Measurements from ENCODE around the gene ERFE.

ERFE gene

GRCh38 chr2:238128534-238129001, 30.2 kb upstream of the ERFE start:
- no peak overlapping the region for H3K27ac ChIP-seq
- TF ChIP-seq CTCF (IDR thresholded peaks at IDR 0.05) = no peak
- H3K9me3 ChIP-seq = no peaks in the 10 kb centered on the region
- no peaks in the 10 kb centered on the region for H3K4me1 ChIP-seq (ENCODE audit: control insufficient read depth in 1 of 2, insufficient read depth in 1 of 2, low read depth in 1 of 2, low read length in 1 of 2)
- H3K4me3 ChIP-seq (ENCODE audit: low read depth in 1 of 2, low read length in 1 of 2) = no peak overlapping the region
- no peaks in the 10 kb centered on the region for H3K36me3 ChIP-seq
- peaks cover 12% of the 10 kb centered on the region for H3K27me3 ChIP-seq

- TF ChIP-seq CTCF (IDR thresholded peaks at IDR 0.05) = no peak
- no peak overlapping the region for H3K4me3 ChIP-seq (ENCODE audit: low read depth in 1 of 2, low read length in 1 of 2)
- H3K4me1 ChIP-seq (ENCODE audit: control insufficient read depth in 1 of 2, insufficient read depth in 1 of 2, low read depth in 1 of 2, low read length in 1 of 2) = no peaks in the 10 kb centered on the region
- H3K36me3 ChIP-seq = no peaks in the 10 kb centered on the region
- no peaks in the 10 kb centered on the region for H3K9me3 ChIP-seq
- H3K27me3 ChIP-seq = peaks cover 12% of the 10 kb centered on the region
- no peak overlapping the region for H3K27ac ChIP-seq
Measured at GRCh38 chr2:238129166-238130010, 29.4 kb upstream of the ERFE start.

GRCh38 chr2:238130111-238130695, 28.6 kb upstream of the ERFE start:
- Histone ChIP-seq H3K4me1 (ENCODE audit: control insufficient read depth in 1 of 2, insufficient read depth in 1 of 2, low read depth in 1 of 2, low read length in 1 of 2) (no peaks in the 10 kb centered on the region), H3K27me3 (peaks cover 12% of the 10 kb centered on the region), H3K36me3 (no peaks in the 10 kb centered on the region), H3K9me3 (no peaks in the 10 kb centered on the region), H3K4me3 (ENCODE audit: low read depth in 1 of 2, low read length in 1 of 2) (no peak overlapping the region), H3K27ac (no peak overlapping the region)
- TF ChIP-seq CTCF (IDR thresholded peaks at IDR 0.05) = no peak

GRCh38 chr2:238130696-238131628, 27.8 kb upstream of the ERFE start:
- no peak overlapping the region for H3K27ac ChIP-seq
- no peaks in the 10 kb centered on the region for H3K4me1 ChIP-seq (ENCODE audit: control insufficient read depth in 1 of 2, insufficient read depth in 1 of 2, low read depth in 1 of 2, low read length in 1 of 2)
- H3K27me3 ChIP-seq = peaks cover 12% of the 10 kb centered on the region
- no peak for TF ChIP-seq CTCF (IDR thresholded peaks at IDR 0.05)
- no peaks in the 10 kb centered on the region for H3K36me3 ChIP-seq
- H3K4me3 ChIP-seq (ENCODE audit: low read depth in 1 of 2, low read length in 1 of 2) = no peak overlapping the region
- no peaks in the 10 kb centered on the region for H3K9me3 ChIP-seq

GRCh38 chr2:238131761-238132462, 26.9 kb upstream of the ERFE start:
- Histone ChIP-seq H3K27me3 (peaks cover 12% of the 10 kb centered on the region), H3K4me1 (ENCODE audit: control insufficient read depth in 1 of 2, insufficient read depth in 1 of 2, low read depth in 1 of 2, low read length in 1 of 2) (peaks cover 0 to 1% of the 10 kb centered on the region in 2 experiments), H3K4me3 (ENCODE audit: low read depth in 1 of 2, low read length in 1 of 2) (no peak overlapping the region), H3K36me3 (no peaks in the 10 kb centered on the region), H3K27ac (no peak overlapping the region), H3K9me3 (no peaks in the 10 kb centered on the region)
- TF ChIP-seq CTCF (IDR thresholded peaks at IDR 0.05) = no peak

Data from neutrophil (primary cell).